Ovary (tissue), 9 donors: ENCODE measurements around the gene SLC10A2. TPM values are rescaled to one million over a fixed set of nuclear protein-coding genes. Genes with fewer than 3 reads are reported as not detected.

Experiments used
- DNase-seq, 5 donors: peaks; one replicate each; pipeline ENCODE4 v3.0.0-alpha.2; 2019 to 2020
- H3K27ac ChIP-seq, 2 donors: fragments of 200-600 bp; one replicate each; pipeline versions ENCODE4 v1.5.1 to v1.8.0; 2019 to 2022
- H3K27me3 ChIP-seq: fragments of 200-600 bp; one replicate; pipeline ENCODE4 v1.8.0; 2022
- H3K36me3 ChIP-seq: fragments of 200-600 bp; sonication (generic); one replicate; pipeline ENCODE4 v1.5.1; 2019
- H3K4me1 ChIP-seq: one replicate; pipeline ENCODE4 v1.8.1; 2013; ENCODE audit warnings: mild to moderate bottlenecking, moderate library complexity; ENCODE audit not compliant: insufficient read depth
- H3K4me3 ChIP-seq: fragments of 200-600 bp; sonication (generic); one replicate; pipeline ENCODE4 v1.5.1; 2017
- H3K9me3 ChIP-seq, 2 donors: fragments of 200-600 bp in 1 of 2; sonication (generic) in 1 of 2; one replicate each; pipeline versions ENCODE4 v1.5.1 to v1.8.1; 2013 to 2019; ENCODE audit warnings: mild to moderate bottlenecking in 1 of 2, moderate library complexity in 1 of 2
- EP300 ChIP-seq: sonication (generic); formaldehyde crosslinking; IDR thresholded peaks from one replicate; pipeline ENCODE4 v1.6.1; 2017; ENCODE audit warnings: antibody characterized with exemption
- POLR2A ChIP-seq: fragments of 450-650 bp; IDR thresholded peaks from one replicate; pipeline ENCODE4 v1.6.1; 2017; ENCODE audit warnings: antibody characterized with exemption, mild to moderate bottlenecking, moderate library complexity
- WGBS, 3 donors: extraction: QIAGEN DNeasy Blood & Tissue Kit in 1 of 3; methylation state at CpG; one replicate each; pipeline versions ENCODE4 v1.1.5 to v1.1.7; 2013 to 2017; 5-methylcytosine and 5-hydroxymethylcytosine counted together
- intact Hi-C, 4 donors: fragments of 100-400 bp; cut with DNase I; formaldehyde crosslinking; loops; one replicate each; pipeline versions ENCODE4 v1.11.0 to v1.15.1; 2022 to 2023
- polyA plus RNA-seq, 2 donors: library from polyadenylated mRNA; stranded (reverse); fragments of 200-250 nt in 1 of 2; fragments of 350-450 nt in 1 of 2; fragmentation: Illumina TruSeq in 1 of 2; extraction: RNeasy Lipid Tissue Mini Kit (QIAGEN cat#74804) in 1 of 2; gene quantifications; one replicate each; pipeline ENCODE4 v1.2.3, GENCODE V29; 2013 to 2014
- total RNA-seq, 7 donors: library from RNA; depleted of rRNA in 2 of 7; stranded (reverse); fragments of >200 nt in 2 of 7; fragmentation: NEBNext Ultra II Directional in 3 of 7; extraction: Animal tissue kit (Norgen Biotek cat#: 25700) in 3 of 7; gene quantifications; one replicate each; pipeline versions ENCODE4 v1.1.0 to v1.2.4, GENCODE V29; 2016 to 2023
- TF ChIP-seq, protein P1 (sequence below), 3 donors: fragments of 450-650 bp in 2 of 3; fragments of 200-600 bp in 1 of 3; IDR thresholded peaks; one replicate each; pipeline versions ENCODE4 v1.5.1 to v1.8.0; 2016 to 2022; ENCODE audit warnings: antibody characterized with exemption in 3 of 3, mild to moderate bottlenecking in 1 of 3
- donor health status: DM: no; HTN: no; CAD: no; lungs with moderate emphysema.
- donor health status: DM: no; HTN: no; CAD: no.
- donor health status: Bipolar disorder and iron deficiency.
- donor health status: DM: yes; HTN: yes; CAD: no.
- donor health status: DM: no; HTN: no; CAD: no.
- donor health status: DM: yes; HTN: yes; CAD: no.

SLC10A2 gene
- total and polyA plus RNA-seq, 9 donors: 0.83 TPM; not detected in 8

DNA sequence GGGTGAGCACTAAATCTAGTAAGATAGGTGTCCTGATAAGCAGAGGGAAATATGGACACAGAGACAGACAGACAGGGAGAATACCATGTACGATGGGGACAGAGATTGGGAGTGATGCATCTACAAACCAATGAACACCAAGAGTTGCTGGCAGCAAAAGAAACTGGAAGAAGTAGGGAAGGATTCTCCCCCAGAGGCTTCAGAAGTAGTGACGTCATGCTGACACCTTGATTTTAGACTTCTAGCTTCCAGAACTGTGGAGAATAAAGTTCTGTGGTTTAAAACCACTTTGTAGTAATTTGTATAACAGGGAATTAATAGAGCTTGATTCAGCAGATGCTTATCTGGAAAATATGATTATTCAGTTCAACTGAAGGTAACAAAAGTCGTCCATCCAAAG, 66.1 kb downstream of the SLC10A2 start:
- intact Hi-C loops: no loop called here
- H3K27ac ChIP-seq: no peak overlapping the region
- WGBS, 3 donors: 81 to 89% (median 86%) methylated on average over 3 of the region's 3 CpGs
- no peaks in the 10 kb centered on the region for H3K36me3 ChIP-seq
- no peaks in the 10 kb centered on the region for H3K4me1 ChIP-seq
- no peak for DNase-seq
- TF ChIP-seq, protein P1, sequence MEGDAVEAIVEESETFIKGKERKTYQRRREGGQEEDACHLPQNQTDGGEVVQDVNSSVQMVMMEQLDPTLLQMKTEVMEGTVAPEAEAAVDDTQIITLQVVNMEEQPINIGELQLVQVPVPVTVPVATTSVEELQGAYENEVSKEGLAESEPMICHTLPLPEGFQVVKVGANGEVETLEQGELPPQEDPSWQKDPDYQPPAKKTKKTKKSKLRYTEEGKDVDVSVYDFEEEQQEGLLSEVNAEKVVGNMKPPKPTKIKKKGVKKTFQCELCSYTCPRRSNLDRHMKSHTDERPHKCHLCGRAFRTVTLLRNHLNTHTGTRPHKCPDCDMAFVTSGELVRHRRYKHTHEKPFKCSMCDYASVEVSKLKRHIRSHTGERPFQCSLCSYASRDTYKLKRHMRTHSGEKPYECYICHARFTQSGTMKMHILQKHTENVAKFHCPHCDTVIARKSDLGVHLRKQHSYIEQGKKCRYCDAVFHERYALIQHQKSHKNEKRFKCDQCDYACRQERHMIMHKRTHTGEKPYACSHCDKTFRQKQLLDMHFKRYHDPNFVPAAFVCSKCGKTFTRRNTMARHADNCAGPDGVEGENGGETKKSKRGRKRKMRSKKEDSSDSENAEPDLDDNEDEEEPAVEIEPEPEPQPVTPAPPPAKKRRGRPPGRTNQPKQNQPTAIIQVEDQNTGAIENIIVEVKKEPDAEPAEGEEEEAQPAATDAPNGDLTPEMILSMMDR (IDR thresholded peaks at IDR 0.05): no peak
- TF ChIP-seq EP300 (no peak), POLR2A (no peak)
- H3K27me3 ChIP-seq: no peaks in the 10 kb centered on the region
- no peak overlapping the region for H3K4me3 ChIP-seq
- H3K9me3 ChIP-seq: no peaks in the 10 kb centered on the region

GRCh38 chr13:102999499-102999898, 66.7 kb downstream of the SLC10A2 start:
- intact Hi-C loops: no loop called here
- no peak for DNase-seq
- Histone ChIP-seq H3K4me3 (no peak overlapping the region), H3K27me3 (no peaks in the 10 kb centered on the region), H3K4me1 (no peaks in the 10 kb centered on the region), H3K36me3 (no peaks in the 10 kb centered on the region), H3K9me3 (no peaks in the 10 kb centered on the region), H3K27ac (no peak overlapping the region)
- TF ChIP-seq POLR2A: no peak
- no peak for TF ChIP-seq EP300
- TF ChIP-seq, protein P1 (IDR thresholded peaks at IDR 0.05): no peak
- WGBS, 3 donors: 53 to 66% (median 65%) methylated on average over 2 of the region's 2 CpGs

Other genes with a start within 250 kb of the SLC10A2 start
- gene ERCC5, start 220.4 kb downstream of the SLC10A2 start, total RNA-seq: 10 to 100 TPM; 38.4 to 65.2 (median 46.1) TPM
- 10 to 100 TPM; 40.8 to 49.6 TPM for gene ERCC5, start 220.4 kb downstream of the SLC10A2 start, polyA plus RNA-seq